ENCODE data around the gene NUPR1.
"Not testable (repeated sequence)": the region's sequence is repeated elsewhere in the genome, so short reads cannot be mapped to it uniquely, and the experiment has no call there.

The NUPR1 gene

DNA sequence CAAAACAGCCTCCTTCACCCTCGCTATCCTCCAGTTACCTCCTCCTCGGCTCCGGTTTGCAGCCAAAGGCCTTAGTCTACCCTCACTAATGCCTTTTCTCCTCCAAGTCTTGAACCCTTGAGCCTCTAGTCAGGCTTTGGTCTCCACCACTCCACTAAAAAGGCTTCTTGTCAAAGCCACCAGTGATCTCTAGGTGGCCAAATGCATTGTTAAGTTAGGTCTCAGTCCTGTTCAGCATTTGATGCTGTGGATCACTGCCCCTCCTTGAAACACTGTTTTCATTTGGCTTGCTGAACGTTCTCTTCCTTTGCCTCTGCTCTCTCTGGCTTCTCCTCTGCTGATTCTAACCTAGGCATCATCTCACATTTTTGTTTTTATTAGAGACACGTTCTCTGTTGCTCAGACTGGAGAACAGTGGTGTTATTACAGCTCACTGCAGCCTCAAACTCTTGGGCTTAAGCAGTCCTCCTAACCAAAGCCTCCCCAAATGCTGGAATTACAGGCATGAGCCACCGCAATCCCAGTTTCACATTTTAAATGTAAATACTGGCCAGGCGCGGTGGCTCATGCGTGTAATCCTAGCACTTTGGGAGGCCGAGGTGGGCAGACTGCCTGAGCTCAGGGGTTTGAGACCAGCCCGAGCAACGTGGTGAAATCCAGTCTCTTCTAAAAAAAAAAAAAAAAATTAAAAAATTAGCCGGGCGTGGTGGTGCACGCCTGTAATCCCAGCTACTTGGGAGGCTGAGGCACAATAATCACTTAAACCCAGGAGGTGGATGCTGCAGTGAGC, 16.1 kb upstream of the NUPR1 start:
- no peak for DNase-seq (ENCODE audit: low spot score)

DNA sequence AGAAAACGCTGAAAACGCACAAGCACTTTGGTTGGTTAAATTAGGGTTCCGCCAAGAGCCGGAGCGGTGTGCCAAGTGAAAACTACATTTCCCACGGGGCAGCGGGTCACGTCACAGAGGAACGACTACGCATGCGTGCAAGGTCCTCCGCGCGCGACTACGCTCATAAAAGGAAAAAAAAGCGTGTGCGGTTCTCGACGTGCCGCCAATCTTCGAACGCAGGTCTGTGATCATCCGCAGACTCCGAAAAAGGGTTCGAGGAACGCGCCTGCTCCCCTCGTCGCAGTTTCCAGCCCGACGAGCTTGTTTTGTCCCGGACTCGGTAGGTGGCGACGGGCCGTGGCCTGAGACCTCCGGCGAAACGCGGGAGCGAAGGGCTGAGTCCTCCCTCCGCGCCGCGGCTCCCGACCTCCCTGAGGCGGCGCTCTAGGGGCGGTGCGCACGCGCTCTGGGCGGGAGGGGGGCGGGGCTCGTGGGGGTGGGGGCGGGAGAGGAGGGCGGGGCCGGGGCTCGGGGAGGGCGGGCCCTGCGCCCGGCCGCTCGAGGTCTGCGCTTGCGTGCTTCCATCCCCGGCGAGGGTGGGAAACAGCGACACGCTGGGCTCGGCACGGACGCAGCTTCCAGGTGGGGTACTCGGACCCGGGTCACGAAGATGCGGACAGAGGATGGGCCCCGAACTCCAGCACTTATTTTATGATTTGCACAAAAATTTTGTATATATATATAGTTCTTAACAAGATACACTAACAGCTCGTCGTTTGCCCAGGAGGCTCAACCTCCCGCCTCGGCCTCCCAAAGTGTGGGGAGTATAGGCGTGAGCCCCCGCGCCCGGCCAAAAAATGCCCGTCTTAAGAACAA, 15.2 kb upstream of the NUPR1 start, which contains the start of gene SGF29:
Gene SGF29 (plus strand): TSS at position 145 of the 858 bp plus-strand sequence. CDS start 27,150 bp downstream, outside the sequence.
- DNase-seq (ENCODE audit: low spot score), result peak; percentile 90

DNA sequence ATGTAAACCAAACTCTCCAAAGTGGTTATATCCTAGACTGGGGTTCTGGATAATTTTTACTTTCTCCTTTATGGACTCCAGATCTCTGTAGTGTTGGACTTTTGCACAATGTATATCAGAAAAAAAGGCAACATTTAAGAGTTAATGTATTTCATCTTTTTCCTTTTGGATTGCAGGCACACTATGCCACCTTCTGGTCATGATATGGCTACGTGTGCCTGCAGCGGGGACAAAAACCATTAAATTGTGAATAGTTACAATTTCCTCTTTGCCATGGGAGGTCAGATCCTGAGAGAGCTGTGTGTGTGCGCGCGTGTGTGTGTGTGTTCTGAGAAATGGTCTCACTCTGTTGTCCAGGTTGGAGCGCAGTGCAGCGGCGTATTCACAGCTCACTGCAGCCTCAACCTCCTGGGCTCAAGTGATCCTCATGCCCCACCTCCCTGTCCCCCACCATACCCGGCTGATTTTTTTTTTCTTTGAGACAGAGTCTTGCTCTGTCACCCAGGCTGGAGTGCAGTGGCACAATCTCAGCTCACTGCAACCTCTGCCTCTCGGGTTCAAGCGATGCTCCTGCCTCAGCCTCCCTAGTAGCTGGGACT, 10.6 kb upstream of the NUPR1 start:
- DNase-seq (ENCODE audit: low spot score), result peak; percentile 40

DNA sequence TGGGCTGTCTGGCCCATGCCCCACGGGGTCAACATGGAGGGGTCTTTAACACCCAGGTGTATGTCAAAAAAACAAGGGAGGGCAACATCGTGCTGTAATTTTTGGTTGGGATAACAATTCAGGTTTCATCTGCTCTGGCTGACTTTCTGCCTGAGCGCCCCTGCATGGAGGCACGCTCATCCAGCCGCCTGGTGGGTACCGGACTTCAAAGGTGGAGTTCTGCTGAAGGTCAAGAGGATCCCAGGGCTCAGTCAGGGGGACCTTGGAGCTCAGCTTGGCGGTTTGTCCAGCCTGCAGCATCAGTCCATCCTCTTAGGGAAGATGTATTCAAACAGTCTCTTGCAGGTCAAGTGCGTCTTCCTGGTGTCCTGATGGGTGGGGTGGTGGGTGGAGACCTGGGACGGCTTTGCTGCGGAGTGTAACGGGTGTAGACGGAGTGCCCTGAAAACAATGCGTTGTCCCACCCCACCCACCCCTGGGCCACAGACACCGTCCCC, 9.6 kb upstream of the NUPR1 start:
- DNase-seq (ENCODE audit: low spot score), result no peak

DNA sequence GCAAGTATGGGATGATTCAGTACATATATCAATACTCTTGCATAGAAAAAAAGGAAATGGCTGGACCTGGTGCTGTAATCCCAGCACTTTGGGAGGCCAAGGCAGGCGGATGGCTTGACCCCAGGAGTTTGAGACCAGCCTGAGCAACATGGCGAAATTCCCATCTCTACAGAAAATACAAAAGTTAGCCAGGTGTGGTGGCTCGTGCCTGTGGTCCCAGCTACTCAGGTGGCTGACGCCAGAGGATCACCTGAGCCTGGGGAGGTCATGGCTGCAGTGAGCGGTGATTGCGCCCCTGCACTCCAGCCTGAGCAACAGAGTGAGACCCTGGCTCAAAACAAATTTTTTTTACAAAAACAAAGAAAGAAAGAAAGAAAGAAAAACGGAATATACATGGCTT, 7.9 kb upstream of the NUPR1 start:
- no peak for DNase-seq (ENCODE audit: low spot score)

DNA sequence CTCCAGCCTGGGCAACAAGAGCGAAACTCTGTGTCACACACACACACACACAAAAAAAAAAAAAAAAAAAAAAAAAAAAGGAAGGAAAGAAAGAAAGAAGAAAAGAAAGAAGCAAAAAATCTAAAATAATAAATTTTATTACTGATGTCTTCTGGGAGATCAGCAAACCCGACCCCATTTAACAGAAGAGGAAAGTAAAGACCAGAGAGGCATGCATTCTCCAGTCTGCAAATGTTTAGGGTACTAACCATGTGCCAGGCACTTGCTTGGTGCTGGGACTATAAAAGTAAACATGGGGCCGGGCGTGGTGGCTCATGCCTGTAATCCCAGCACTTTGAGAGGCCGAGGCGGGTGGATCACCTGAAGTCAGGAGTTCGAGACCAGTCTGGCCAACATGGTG, 7.2 kb upstream of the NUPR1 start:
- DNase-seq (ENCODE audit: low spot score), result not testable (repeated sequence)

DNA sequence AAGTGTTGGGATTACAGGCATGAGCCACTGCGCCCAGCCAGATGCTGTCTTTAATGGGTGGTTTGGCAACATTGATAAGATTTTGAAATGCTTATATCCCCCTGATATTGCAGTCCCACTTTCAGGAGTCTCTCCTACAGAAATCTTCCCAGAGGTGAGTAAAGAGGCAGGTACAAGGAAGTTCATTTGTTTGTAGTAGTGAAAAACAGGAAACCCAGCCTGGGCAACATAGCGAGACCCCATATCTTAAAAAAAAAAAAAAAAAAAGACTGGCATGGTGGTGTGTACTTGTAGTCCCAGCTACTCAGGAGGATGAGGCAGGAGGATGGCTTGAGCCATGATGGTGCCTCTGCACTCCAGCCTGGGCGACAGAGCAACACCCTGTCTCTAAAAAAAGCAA, 6.2 kb upstream of the NUPR1 start:
- no peak for DNase-seq (ENCODE audit: low spot score)

DNA sequence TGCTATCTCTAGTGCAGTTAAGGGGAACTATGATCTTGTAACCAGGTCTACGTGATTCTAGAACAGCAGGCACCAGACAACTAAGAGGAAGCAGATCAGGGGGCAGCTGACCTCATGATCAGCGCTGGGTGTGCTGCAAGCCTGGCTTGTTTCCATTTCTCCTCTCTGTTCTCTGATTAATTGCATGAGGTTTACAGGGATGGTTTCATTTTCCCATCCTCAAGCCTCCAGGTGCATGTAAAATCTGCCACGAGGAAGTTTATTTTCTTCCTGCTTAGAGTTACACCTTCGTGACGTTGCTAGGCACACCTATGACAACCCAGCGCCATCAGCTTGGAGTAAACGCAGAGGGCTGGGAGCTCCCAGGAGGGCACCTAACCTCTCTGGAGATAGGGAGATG, 4.3 kb upstream of the NUPR1 start:
- peak; percentile 73 for DNase-seq (ENCODE audit: low spot score)

DNA sequence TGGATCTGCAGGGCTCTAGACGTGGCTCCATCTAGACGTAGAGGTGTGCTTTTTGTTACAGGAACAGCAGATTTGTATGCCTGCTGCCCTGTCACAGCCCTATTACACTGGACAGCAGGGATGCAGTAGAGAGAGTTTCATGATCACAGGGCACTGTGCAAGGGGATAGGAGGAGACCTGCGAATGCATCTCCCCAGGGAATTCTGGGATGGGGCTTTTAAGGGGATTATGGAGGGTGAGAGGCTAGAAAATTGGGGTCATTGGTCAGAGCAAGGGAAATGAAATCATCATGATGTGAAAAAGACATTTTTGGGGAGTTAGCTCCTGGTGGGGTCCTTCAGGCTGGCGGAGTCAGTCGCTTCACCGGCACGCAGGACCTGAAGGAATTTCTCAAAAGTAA, 3.9 kb upstream of the NUPR1 start:
- DNase-seq (ENCODE audit: low spot score), result no peak

DNA sequence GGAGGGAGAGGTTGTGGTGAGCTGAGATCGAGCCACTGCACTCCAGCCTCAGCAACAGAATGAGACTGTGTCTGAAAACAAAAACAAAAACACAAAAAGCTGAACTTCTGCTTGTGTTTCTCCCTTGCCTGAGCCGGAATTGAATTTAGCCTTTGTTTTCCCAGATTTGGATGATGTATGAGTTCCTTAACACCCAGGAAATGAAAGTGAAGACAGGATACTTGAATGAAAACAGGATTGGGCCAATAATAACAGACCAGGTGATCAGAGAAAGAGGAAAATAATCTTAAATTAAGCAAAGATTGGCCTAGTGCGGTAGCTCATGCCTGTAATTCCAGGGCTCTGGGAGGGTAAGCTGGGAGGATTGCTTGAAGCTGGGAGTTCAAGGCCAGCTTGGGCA, 1.6 kb upstream of the NUPR1 start:
- no peak for DNase-seq (ENCODE audit: low spot score)

DNA sequence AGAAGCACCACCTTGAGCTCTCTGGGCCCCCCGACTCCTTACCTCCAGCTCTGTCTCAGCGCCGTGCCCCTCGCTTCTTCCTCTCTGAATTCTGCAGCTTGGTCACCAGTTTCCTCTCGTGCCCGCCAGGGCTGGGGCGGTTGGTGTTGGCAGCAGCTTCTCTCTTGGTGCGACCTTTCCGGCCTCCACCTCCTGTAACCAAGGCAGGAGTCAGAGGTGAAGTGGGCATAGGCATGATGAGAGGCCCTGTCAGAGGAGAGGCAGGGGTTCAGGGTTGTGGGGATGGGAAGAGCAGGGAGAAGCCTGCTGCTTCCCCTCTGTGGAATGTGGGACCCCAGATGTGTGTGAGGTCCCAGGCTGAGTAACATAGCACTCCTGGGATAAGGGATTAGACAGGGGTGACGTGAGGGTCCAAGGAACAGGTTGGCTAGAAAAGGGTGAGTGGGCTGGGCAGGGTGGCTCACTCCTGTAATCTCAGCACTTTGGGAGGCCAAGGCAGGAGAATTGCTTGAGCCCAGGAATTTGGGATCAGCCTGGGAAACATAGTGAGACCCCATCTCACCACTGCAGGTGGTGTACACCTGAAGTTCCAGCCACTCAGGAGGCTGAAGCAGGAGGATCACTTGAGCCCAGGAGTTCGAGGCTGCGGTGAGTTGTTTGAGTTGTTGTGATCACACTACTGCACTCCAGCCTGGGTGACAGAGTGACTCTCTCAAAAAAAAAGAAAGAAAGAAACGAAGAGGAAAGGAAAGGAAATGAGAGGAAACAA, 626 bp downstream of the NUPR1 start:
- no peak for DNase-seq (ENCODE audit: low spot score)

DNA sequence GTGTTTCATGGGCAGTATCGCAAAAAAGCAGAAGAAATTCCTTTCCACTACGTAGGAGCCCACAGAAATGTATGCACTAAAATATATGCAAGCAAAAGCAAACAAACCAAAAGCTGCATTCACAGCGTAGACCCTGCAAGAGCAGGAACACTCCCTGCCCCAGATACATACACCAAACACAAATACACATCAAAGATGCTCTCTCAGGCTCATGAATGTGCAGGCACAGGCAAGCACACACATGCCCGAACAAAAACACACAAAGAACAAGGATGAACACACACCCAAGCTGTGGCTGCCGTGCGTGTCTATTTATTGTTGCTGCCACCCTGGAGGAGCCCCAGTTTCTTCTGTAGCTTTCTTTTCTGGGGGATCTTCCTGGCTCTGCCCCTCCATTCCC, 1.7 kb downstream of the NUPR1 start:
- no peak for DNase-seq (ENCODE audit: low spot score)

DNA sequence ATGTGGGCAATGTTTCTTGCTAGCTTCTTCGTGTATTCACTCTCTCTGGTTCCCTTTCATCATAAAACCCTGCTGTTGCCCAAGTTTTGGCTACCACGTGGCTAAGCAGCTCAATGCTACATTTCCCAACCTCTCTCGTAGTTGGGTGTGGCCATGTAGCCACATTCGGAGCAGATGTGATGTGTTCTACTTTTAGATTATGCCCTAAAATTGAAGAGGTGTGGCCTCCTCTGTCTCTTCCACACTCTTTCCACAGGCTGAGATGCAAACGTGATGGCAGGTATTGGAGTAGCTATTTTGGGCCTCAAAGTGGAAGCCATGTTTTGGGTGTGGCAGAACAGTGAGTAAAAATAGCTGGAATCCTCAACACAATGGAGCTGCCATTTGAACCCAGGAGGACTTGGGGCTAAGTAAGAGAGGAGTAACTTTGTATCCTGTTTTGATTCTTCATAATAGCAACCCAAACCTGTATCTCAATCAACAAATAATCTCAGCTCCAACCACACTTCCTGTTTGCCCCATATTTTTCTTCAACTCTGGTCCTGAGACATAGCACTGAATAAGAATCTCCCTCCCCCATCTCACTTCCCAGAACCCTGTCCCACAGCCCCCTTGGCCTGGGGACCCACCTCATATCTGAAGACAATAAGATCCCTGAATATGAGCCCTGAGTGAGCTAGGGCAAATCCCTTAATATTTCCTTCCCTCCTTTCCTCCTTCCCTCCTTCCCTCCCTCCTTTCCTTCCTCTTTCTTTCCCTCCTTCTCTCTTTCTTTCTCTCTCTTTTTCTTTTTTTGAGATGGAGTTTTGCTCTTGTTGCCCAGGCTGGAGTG, 4.0 kb downstream of the NUPR1 start:
- no peak for DNase-seq (ENCODE audit: low spot score)

DNA sequence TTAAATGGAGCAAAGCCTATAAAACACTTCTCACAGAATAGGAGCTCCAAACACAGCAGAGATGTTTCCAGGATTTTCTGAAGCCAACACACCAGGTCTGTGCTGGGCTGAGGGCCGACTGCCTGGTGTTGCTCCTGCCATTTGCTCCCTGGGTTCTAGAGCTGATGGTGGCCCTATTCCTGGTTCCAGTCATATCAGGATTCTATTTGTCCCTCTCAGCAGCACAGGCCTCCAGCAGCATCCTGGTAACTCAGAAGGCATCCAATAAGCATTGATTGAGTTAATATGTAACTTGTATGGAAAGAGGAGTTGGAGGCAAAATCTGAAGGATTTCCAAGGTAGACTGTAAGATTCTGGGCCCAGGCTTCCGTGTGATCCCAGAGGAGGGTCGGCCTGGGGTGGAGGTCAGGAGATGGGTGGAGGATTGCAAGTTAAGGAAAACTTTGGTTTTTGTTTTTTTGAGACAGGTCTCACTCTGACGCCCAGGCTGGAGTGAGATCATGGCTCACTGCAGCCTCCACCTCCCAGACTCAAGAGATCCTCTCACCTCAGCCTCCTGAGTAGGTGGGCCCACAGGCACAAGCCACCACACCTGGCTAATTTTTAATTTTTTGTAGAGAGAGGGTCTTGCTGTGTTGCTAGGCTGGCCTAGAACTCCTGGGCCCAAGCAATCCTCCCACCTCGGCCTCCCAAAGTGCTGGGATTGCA, 5.7 kb downstream of the NUPR1 start:
- no peak for DNase-seq (ENCODE audit: low spot score)

DNA sequence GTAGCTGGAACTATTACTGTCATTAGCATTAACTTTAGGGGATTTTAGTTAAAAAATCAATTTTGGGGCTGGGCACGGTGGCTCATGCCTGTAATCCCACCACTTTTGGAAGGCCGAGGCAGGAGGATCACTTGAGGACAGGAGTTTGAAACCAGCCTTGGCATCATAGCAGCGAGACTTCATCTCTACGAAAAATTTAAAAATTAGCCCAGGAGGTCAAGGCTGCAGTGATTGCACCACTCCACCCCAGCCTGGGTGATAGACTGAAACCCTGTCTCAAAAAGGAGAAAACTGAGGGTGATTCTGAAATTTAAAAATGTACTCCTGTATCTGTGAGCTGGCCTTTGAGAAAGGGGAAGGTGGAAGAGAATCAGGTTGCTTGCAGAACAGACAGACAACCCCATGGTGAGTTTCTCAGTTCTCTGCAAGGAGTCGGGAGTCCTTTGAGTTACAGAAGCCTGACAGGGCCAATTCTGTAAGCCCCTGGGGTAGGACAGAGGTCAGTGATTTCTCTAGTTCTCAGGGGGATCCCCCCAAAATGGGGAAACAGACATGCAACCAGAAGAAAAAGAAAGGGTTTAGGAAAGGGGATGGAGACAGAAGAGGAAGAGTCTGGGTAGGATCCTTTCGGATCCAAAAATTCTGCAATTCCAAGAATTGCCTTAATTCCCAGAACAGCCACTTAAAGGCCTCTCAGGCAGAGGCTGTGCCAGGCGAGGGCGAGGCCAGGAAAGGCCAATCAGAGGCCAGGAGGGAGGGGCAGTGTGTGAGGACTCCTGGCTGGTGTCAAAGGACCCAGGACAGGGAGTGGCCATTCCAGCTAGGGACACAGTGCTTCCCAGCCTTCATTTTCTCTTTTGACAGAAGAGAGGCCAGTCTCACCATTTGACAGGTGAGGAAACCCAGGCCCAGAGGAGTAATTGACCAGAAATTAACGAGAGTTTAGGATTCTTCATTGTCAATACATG, 6.7 kb downstream of the NUPR1 start:
- DNase-seq (ENCODE audit: low spot score), result no peak

DNA sequence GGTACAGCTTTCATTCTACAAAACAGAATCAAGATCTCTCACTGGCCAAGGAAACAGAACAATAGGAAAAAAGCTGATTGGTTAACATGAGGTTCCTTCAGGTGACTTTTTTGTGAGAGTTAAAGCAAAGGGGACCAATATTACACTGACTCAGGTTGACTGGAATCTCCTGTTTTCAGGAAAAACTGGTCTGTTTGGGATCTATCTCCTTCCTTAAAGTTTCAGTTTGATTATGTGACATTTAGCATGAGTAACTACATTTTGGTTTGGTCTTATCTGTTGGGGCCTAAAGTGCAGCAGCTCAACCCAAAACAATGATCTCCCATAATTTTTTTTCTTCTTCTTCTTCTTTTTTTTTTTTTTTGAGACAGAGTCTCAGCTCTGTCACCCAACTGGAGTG, 9.7 kb downstream of the NUPR1 start:
- DNase-seq (ENCODE audit: low spot score), result no peak

DNA sequence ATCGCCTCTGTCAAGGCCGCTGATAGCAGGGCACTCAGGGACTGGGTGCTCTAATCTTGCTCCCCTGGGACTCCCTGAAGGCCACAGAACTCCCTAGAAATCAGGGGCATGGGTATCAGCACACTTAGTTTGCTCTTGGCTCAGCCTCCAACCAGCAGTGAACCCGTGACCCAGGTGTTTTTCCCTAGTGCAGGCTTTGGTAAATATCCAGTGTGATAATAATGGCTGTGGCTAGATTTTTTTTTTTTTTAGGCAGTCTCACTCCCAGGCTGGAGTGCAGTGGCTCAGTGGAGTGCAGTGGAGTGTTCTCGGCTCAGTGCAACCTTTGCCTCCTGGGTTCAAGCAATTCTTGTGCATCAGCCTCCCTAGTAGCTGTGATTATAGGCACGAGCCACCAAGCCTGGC, 10.3 kb downstream of the NUPR1 start:
- no peak for DNase-seq (ENCODE audit: low spot score)

DNA sequence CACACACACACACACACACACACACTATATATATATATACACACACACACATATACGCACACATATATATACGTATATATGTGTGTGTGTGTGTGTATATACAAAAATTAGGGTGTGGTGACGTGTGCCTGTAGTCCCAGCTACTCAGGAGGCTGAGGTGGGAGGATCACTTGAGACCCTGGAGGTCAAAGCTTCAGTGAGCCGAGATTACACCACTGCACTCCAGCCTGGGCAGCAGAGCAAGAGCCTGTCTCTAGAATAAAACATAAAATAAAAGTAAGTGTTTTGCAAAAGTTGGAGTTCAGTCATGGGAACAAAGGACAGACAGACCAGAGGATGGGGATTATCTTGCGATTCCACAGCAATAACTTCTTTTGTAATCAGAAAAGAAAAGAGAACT, 10.8 kb downstream of the NUPR1 start:
- DNase-seq (ENCODE audit: low spot score), result no peak

DNA sequence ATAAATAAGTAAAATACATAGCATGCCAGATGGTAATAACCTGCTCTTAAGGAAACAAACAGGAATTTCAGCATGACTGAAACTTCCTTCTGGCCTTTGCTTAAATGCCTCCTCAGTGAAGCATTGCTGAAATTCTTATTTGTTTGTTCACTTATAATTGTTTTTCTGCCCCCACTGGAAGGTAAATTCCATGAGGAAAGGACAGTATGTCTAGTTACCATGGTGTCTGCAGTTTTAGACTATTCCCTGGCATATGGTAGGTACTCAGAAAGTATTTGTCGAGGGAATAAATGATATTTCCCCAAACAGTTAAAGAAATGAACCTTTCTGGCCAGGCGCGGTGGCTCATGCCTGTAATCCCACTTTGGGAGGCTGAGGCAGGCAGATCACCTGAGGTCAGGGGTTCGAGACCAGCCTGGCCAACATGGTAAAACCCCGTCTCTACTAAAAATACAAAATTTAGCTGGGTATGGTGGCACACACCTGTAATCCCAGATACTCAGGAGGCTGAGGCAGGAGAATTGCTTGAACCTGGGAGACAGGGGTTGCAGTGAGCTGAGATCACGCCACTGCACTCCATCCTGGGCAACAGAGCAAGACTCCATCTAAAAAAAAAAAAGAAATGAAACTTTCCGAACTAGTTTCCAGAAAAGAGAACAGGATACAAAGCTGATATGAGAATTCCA, 11.5 kb downstream of the NUPR1 start:
- DNase-seq (ENCODE audit: low spot score), result peak; percentile 69

Measured in kidney tubule cell (primary cell).